Right lung (tissue), 10 donors: ENCODE data around the gene TEX47. TPM values are rescaled to one million over a fixed set of nuclear protein-coding genes. Genes with fewer than 3 reads are reported as not detected.

Experiments used
- DNase-seq, 2 donors: peaks; one replicate each; pipeline ENCODE4 v3.0.0-alpha.2; 2013
- long read RNA-seq, 8 donors: transcript quantifications; one replicate each; lab custom pipeline, GENCODE V29; 2026
- polyA plus RNA-seq, 5 donors: library from polyadenylated mRNA; unstranded; fragments of 120-200 nt; gene quantifications; one replicate each; pipeline versions ENCODE4 v1.2.1 to v1.2.3, GENCODE V29; 2013; ENCODE audit warnings: inconsistent platforms in 1 of 5, low replicate concordance in 1 of 5; ENCODE audit not compliant: insufficient read length in 5 of 5, insufficient read depth in 1 of 5

The TEX47 gene
- not detected for polyA plus RNA-seq
- long read RNA-seq, donor 1, result 0 reads
- long read RNA-seq, donor 2, result 0 reads
- long read RNA-seq, donor 3, result 0 reads
- long read RNA-seq, donor 4, result 0 reads
- long read RNA-seq, donor 5, result 0 reads
- long read RNA-seq, donor 6, result 0 reads
- long read RNA-seq, donor 7, result 0 reads
- long read RNA-seq, donor 8, result 0 reads

GRCh38 chr7:88795553-88795952, at the start of gene TEX47:
TSS of gene TEX47 (minus strand) at chr7:88795737. CDS start at chr7:88794942, 795 bp downstream.
- no peak for DNase-seq

- no peak for DNase-seq
Observed at GRCh38 chr7:88845091-88845490, 49.6 kb upstream of the TEX47 start.

GRCh38 chr7:88842201-88842600, 46.7 kb upstream of the TEX47 start:
- no peak for DNase-seq

GRCh38 chr7:88835147-88835728, 39.7 kb upstream of the TEX47 start:
- no peak for DNase-seq

GRCh38 chr7:88826222-88826621, 30.7 kb upstream of the TEX47 start:
- no peak for DNase-seq

GRCh38 chr7:88818552-88818951, 23.0 kb upstream of the TEX47 start:
- no peak for DNase-seq

- no peak for DNase-seq
Observed at GRCh38 chr7:88806280-88807037, 10.9 kb upstream of the TEX47 start.

- no peak for DNase-seq
Observed at GRCh38 chr7:88801046-88801445, 5.5 kb upstream of the TEX47 start.

- DNase-seq, result no peak
Observed at GRCh38 chr7:88792361-88792760, 3.2 kb downstream of the TEX47 start.

- DNase-seq, result no peak
Observed at GRCh38 chr7:88791891-88792290, 3.6 kb downstream of the TEX47 start.

GRCh38 chr7:88789480-88790064, 6.0 kb downstream of the TEX47 start:
- no peak for DNase-seq

- no peak for DNase-seq
Observed at GRCh38 chr7:88787777-88788176, 7.8 kb downstream of the TEX47 start.

GRCh38 chr7:88775838-88776237, 19.7 kb downstream of the TEX47 start:
- DNase-seq, result no peak

GRCh38 chr7:88772776-88773175, 22.8 kb downstream of the TEX47 start:
- DNase-seq, result no peak

GRCh38 chr7:88771417-88771816, 24.1 kb downstream of the TEX47 start:
- DNase-seq, result no peak

GRCh38 chr7:88761779-88762178, 33.8 kb downstream of the TEX47 start:
- DNase-seq, result no peak

GRCh38 chr7:88760136-88760515, 35.4 kb downstream of the TEX47 start:
- DNase-seq, result no peak

GRCh38 chr7:88759230-88760135, 36.1 kb downstream of the TEX47 start, which contains the start of gene ZNF804B:
TSS of gene ZNF804B (plus strand) at chr7:88759700. CDS start at chr7:88759977, 277 bp downstream.
- no peak for DNase-seq

GRCh38 chr7:88758381-88759229, 36.9 kb downstream of the TEX47 start:
- no peak for DNase-seq

GRCh38 chr7:88757371-88757770, 38.2 kb downstream of the TEX47 start:
- no peak for DNase-seq

- no peak for DNase-seq
Observed at GRCh38 chr7:88756802-88757201, 38.7 kb downstream of the TEX47 start.
